ENCODE data around the gene RBBP4.

RBBP4 gene

DNA sequence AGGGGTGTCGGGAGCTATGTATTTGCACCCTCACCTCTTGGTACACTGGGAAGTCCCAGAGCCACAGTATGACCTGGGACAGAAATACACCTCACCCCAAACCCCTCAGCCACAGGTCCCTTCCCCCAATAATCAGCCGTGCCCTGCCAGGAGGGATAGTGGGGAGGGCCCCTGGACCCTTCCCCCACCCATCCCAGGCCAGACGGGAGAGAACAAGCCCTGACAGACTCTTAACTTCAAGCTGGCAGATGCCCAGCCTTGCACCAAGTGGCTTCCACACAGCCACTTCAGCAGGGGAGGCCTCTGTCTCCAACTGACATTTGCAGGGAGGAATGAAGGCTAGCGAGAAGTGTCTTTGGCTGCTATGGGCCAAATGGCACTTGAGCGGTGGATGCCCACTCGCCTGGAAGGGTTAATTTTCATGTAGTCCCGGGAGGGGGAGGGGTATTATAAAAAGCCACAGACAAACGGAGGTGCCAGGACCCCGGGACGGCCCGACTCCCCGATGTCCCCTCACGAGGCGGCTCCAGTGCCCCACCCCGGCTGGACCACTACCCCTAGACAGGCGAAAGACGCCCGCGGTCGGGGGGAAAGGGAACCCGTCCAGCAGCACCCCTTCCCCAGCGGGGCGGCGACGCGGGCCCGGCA is 51.1 kb downstream of the RBBP4 start:
- TF ChIP-seq, protein P1, sequence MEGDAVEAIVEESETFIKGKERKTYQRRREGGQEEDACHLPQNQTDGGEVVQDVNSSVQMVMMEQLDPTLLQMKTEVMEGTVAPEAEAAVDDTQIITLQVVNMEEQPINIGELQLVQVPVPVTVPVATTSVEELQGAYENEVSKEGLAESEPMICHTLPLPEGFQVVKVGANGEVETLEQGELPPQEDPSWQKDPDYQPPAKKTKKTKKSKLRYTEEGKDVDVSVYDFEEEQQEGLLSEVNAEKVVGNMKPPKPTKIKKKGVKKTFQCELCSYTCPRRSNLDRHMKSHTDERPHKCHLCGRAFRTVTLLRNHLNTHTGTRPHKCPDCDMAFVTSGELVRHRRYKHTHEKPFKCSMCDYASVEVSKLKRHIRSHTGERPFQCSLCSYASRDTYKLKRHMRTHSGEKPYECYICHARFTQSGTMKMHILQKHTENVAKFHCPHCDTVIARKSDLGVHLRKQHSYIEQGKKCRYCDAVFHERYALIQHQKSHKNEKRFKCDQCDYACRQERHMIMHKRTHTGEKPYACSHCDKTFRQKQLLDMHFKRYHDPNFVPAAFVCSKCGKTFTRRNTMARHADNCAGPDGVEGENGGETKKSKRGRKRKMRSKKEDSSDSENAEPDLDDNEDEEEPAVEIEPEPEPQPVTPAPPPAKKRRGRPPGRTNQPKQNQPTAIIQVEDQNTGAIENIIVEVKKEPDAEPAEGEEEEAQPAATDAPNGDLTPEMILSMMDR (IDR thresholded peaks at IDR 0.05; ENCODE audit: low read depth, low read length), result no peak
- peak; percentile 51 for DNase-seq (ENCODE audit: low read depth, low spot score)
- in situ Hi-C loops (cut with HindIII; ENCODE audit: low sequenced_read_pairs), result no loop called here
- H3K4me3 ChIP-seq (ENCODE audit: low read depth, low read length), result peak overlapping the region; percentile 74

DNA sequence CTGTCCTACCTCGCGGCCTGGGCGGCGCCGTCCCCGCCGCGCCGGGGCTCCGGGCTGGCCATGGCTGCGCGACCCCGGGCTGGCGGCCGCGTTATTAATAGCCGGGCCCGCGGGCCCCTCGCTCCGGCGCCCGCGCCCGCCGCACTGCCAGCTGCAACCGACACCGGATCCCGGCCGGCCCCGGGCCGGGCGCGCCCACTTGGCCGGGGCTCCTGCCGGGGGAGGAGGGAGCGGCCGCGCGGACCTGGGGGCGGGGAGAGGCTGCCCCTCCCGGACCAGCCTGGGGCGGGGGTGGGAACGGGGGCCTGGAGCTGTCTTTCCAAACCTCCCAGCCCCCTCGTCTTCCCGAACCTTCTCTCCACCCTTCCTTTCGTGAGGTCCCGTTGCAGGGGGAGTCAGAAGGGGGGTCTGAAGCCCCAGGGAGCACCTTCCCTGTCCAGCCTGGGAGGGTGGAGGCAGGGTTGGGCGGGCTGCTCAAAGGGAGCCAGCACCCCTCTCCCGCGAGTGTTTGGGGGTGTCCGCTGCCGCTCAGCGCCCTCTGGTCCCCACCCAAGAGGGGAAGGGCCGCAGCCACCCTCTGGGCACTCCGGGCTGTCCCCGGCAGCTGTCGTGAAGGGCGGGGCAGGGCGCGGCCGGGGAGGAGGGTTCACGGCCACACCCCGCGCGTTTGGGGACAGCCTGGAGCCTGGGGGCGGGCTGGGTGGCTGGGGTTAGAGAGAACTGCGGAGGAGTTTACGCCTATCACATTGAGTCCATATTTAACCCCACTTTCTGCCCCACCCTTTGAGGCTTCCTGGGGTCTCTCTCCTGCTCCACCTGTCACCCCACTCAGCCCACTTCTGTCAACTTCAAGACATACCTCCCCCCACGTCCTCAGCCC is 51.8 kb downstream of the RBBP4 start, which contains the start of gene SYNC:
Gene SYNC, minus strand, starts transcription at position 172 of the 880 bp plus-strand sequence. Its CDS starts 110 bp downstream, at position 62.
- in situ Hi-C loops (cut with HindIII; ENCODE audit: low sequenced_read_pairs), result no loop called here

DNA sequence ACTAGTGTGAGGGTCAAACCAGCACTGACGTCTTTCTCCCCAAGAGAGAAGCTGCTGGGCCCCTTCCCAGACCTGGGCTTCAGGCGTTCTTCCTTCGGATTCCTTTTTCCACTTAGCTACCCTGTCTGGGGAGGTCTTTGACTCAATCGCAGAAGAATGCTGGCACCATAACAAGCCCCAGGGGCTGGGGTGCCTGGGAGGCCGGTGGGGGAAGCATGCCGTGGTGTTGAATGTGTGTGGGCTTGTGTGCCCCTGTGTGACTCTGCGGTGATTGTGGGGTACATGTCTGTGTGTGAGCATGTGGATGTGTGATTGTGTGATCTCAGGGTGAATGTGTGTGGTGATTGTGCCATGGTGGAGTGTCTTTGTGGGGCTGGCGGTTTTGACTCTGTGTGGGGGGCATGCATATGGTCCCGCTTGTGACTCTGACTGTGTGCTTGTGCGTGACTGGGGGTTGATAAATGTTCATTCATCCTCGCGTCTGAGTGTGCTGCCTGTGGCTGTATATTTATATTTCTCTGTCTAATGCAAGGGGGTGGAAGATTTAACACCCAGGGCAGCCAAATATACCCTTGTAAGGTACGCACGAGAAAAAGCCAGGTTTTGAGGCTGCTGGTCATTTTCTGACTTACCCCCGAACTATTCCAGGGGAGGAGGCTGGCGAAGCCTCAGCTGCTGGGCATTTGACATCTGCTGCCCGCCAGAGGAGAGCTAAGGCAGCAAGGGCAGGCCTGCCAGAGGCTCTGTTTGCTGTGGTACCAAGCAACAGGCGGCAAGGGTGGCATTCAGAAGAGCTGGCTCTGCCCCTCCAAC is 52.7 kb downstream of the RBBP4 start:
- H3K4me3 ChIP-seq (ENCODE audit: low read depth, low read length), result peak overlapping the region; percentile 74
- TF ChIP-seq, protein P1 (IDR thresholded peaks at IDR 0.05; ENCODE audit: low read depth, low read length), result no peak
- peak; percentile 99 for DNase-seq (ENCODE audit: low read depth, low spot score)
- in situ Hi-C loops (cut with HindIII; ENCODE audit: low sequenced_read_pairs), result no loop called here

More for the DNA sequence above, 51.8 kb downstream of the RBBP4 start, which contains the start of gene SYNC:
- peak within 1 kb of the TSS; percentile 74 for H3K4me3 ChIP-seq (ENCODE audit: low read depth, low read length)
- peak; percentile 85 for DNase-seq (ENCODE audit: low read depth, low spot score)
- TF ChIP-seq, protein P1 (IDR thresholded peaks at IDR 0.05; ENCODE audit: low read depth, low read length), result no peak

DNA sequence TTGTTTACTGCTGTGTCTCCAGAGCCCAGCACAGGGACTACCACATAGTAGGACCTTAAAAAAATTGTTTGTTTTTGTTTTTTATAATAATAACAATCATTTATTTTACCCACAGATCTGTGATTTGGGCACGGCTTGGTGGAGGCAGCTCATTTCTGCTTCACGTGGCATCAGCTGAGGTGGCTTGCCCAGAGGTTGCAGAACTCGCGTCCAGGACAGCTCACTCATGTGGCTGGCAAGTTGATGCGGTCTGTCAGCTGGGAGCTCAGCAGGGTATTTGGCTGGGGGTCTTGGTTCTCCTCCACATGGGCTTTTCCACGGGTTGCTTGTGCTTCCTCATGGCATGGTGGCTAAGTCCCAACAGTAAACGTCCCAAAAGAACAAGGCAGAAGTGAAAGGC is 54.5 kb downstream of the RBBP4 start:
- TF ChIP-seq, protein P1 (IDR thresholded peaks at IDR 0.05; ENCODE audit: low read depth, low read length), result no peak
- in situ Hi-C loops (cut with HindIII; ENCODE audit: low sequenced_read_pairs), result no loop called here
- H3K4me3 ChIP-seq (ENCODE audit: low read depth, low read length), result no peak overlapping the region
- DNase-seq (ENCODE audit: low read depth, low spot score), result no peak

- H3K4me3 ChIP-seq (ENCODE audit: low read depth, low read length), result no peak overlapping the region
- DNase-seq (ENCODE audit: low read depth, low spot score), result peak; percentile 13
- in situ Hi-C loops (cut with HindIII; ENCODE audit: low sequenced_read_pairs), result no loop called here
- TF ChIP-seq, protein P1 (IDR thresholded peaks at IDR 0.05; ENCODE audit: low read depth, low read length), result no peak
Measured at GRCh38 chr1:32706491-32706890, 55.5 kb downstream of the RBBP4 start.

GRCh38 chr1:32709075-32709474 is 58.1 kb downstream of the RBBP4 start:
- in situ Hi-C loops (cut with HindIII; ENCODE audit: low sequenced_read_pairs), result no loop called here
- TF ChIP-seq, protein P1 (IDR thresholded peaks at IDR 0.05; ENCODE audit: low read depth, low read length), result no peak

More at GRCh38 chr1:32709075-32709474, 58.1 kb downstream of the RBBP4 start:
- DNase-seq (ENCODE audit: low read depth, low spot score), result no peak
- H3K4me3 ChIP-seq (ENCODE audit: low read depth, low read length), result no peak overlapping the region
